ENCODE results near the gene MYO9B. TPM values are rescaled to one million over a fixed set of nuclear protein-coding genes. Genes with fewer than 3 reads are reported as not detected.
"Not testable (repeated sequence)": the region's sequence is repeated elsewhere in the genome, so short reads cannot be mapped to it uniquely, and the experiment has no call there.

The MYO9B gene
- total RNA-seq, 1 experiment from 2014 or later, result 79.4 TPM

DNA sequence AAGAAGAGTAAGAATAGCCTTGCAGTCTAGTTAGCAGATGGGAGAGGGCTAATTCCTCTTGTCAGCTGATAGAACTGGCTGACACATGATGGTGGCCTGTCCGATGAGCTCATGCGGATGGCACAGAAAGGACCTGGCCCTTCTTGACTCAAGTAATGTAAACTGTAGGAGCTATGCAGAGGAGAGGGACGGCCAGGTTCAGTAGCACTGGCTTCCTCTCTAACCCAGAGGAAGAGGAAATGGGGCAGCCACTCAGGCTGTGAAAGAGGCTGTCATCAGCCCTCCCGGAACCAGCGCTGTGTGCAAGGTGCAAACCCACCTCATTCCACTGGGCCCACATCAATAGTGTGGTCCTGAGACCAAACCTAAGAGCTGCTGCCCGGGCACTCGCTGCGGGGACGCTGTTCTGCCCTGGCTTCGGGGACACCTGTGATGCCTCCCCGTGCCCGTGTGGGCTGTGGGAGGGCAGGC, 108.8 kb downstream of the MYO9B start:
- no peaks in the 10 kb centered on the region for H3K36me3 ChIP-seq (ENCODE audit: control insufficient read depth, insufficient read depth, low read length)
- no peak for TF ChIP-seq TCF7L2 (IDR thresholded peaks at IDR 0.05; ENCODE audit: low read depth, low read length)
- TF ChIP-seq POLR2AphosphoS5 (IDR thresholded peaks at IDR 0.05; ENCODE audit: low read depth, low read length), result no peak
- no peak for TF ChIP-seq SIN3A (IDR thresholded peaks at IDR 0.05; ENCODE audit: borderline replicate concordance, insufficient read depth, low read depth, low read length)
- TF ChIP-seq, protein P1, sequence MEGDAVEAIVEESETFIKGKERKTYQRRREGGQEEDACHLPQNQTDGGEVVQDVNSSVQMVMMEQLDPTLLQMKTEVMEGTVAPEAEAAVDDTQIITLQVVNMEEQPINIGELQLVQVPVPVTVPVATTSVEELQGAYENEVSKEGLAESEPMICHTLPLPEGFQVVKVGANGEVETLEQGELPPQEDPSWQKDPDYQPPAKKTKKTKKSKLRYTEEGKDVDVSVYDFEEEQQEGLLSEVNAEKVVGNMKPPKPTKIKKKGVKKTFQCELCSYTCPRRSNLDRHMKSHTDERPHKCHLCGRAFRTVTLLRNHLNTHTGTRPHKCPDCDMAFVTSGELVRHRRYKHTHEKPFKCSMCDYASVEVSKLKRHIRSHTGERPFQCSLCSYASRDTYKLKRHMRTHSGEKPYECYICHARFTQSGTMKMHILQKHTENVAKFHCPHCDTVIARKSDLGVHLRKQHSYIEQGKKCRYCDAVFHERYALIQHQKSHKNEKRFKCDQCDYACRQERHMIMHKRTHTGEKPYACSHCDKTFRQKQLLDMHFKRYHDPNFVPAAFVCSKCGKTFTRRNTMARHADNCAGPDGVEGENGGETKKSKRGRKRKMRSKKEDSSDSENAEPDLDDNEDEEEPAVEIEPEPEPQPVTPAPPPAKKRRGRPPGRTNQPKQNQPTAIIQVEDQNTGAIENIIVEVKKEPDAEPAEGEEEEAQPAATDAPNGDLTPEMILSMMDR (IDR thresholded peaks at IDR 0.05), result no peak
- TF ChIP-seq, protein P2, sequence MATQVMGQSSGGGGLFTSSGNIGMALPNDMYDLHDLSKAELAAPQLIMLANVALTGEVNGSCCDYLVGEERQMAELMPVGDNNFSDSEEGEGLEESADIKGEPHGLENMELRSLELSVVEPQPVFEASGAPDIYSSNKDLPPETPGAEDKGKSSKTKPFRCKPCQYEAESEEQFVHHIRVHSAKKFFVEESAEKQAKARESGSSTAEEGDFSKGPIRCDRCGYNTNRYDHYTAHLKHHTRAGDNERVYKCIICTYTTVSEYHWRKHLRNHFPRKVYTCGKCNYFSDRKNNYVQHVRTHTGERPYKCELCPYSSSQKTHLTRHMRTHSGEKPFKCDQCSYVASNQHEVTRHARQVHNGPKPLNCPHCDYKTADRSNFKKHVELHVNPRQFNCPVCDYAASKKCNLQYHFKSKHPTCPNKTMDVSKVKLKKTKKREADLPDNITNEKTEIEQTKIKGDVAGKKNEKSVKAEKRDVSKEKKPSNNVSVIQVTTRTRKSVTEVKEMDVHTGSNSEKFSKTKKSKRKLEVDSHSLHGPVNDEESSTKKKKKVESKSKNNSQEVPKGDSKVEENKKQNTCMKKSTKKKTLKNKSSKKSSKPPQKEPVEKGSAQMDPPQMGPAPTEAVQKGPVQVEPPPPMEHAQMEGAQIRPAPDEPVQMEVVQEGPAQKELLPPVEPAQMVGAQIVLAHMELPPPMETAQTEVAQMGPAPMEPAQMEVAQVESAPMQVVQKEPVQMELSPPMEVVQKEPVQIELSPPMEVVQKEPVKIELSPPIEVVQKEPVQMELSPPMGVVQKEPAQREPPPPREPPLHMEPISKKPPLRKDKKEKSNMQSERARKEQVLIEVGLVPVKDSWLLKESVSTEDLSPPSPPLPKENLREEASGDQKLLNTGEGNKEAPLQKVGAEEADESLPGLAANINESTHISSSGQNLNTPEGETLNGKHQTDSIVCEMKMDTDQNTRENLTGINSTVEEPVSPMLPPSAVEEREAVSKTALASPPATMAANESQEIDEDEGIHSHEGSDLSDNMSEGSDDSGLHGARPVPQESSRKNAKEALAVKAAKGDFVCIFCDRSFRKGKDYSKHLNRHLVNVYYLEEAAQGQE (IDR thresholded peaks at IDR 0.05; ENCODE audit: insufficient read depth in 1 of 2, low read depth in 2 of 2, low read length in 1 of 2), result no peak
- H3K9me3 ChIP-seq (ENCODE audit: control insufficient read depth, insufficient read depth, low read depth, low read length), result no peaks in the 10 kb centered on the region
- ATAC-seq, result no peak
- no peaks in the 10 kb centered on the region for H3K4me1 ChIP-seq (ENCODE audit: control insufficient read depth, insufficient read depth, low read length)
- POLR2A ChIA-PET, result no interaction called here
- CTCF ChIA-PET, result no interaction called here
- in situ Hi-C loops (cut with HindIII; ENCODE audit: low pct_unique_long_range_greater_than_20kb, low sequenced_read_pairs), result no loop called here
- intact Hi-C loops (cut with micrococcal nuclease; ENCODE audit: unreplicated experiment), result no loop called here
- H3K27me3 ChIP-seq (ENCODE audit: control insufficient read depth, insufficient read depth, low read length), result no peaks in the 10 kb centered on the region
- no peak overlapping the region for H3K4me3 ChIP-seq (ENCODE audit: low read depth in 2 of 2, low read length in 2 of 2)
- H3K27ac ChIP-seq (ENCODE audit: low read length), result no peak overlapping the region
- no peak for DNase-seq (ENCODE audit: low read depth, low spot score)
- no TSS peak for BruUV-seq (replicated peaks)

DNA sequence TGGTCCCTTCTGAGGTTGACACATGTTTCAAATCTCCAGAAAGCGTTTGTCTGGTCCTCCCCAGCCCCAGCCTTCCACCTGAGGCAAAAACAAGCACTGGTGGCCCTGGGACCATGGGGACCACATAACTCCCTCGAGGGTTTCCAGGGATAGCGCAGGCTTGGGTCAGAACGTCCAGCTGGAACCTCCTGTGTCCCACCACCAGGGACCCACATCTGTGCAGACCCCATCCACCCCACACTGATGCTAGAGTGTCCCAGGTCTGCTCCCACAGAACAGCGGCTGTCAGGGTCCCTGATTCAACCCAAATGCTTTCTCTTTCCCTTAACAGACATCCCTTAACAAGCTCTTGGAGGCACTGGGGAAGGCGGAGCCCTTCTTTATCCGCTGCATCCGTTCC, 110.0 kb downstream of the MYO9B start:
- Histone ChIP-seq H3K4me3 (ENCODE audit: low read depth in 2 of 2, low read length in 2 of 2) (no peak overlapping the region), H3K36me3 (ENCODE audit: control insufficient read depth, insufficient read depth, low read length) (no peaks in the 10 kb centered on the region), H3K4me1 (ENCODE audit: control insufficient read depth, insufficient read depth, low read length) (no peaks in the 10 kb centered on the region), H3K27ac (ENCODE audit: low read length) (no peak overlapping the region), H3K27me3 (ENCODE audit: control insufficient read depth, insufficient read depth, low read length) (no peaks in the 10 kb centered on the region), H3K9me3 (ENCODE audit: control insufficient read depth, insufficient read depth, low read depth, low read length) (no peaks in the 10 kb centered on the region)
- DNase-seq (ENCODE audit: low read depth, low spot score), result no peak
- no peak for ATAC-seq
- no TSS peak for BruUV-seq (replicated peaks)
- no peak for TF ChIP-seq POLR2AphosphoS5 (IDR thresholded peaks at IDR 0.05; ENCODE audit: low read depth, low read length)
- ChIA-PET CTCF (no interaction called here), POLR2A (no interaction called here)
- in situ Hi-C loops (cut with HindIII; ENCODE audit: low pct_unique_long_range_greater_than_20kb, low sequenced_read_pairs) (no loop called here), intact Hi-C loops (cut with micrococcal nuclease; ENCODE audit: unreplicated experiment) (no loop called here)

DNA sequence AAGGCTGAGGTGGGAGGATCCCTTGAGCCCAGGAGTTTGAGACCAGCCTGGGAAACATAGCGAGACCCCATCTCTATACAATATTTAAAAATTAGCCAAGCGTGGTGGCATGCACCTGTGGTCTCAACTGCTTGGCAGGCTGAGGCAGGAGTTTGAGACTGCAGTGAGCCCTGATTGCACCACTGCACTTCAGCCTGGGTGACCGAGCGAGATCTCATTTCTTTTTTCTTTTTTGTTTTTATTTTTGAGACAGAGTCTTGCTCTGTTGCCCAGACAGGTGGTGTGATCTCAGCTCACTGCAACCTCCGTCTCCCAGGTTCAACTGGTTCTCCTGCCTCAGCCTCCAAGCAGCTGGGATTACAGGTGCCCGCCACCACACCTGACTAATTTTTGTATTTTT, 116.2 kb downstream of the MYO9B start:
- H3K36me3 ChIP-seq (ENCODE audit: control insufficient read depth, insufficient read depth, low read length); H3K27me3 ChIP-seq (ENCODE audit: control insufficient read depth, insufficient read depth, low read length); ATAC-seq; H3K4me1 ChIP-seq (ENCODE audit: control insufficient read depth, insufficient read depth, low read length); H3K9me3 ChIP-seq (ENCODE audit: control insufficient read depth, insufficient read depth, low read depth, low read length); H3K27ac ChIP-seq (ENCODE audit: low read length); CTCF ChIA-PET; in situ Hi-C loops (cut with HindIII; ENCODE audit: low pct_unique_long_range_greater_than_20kb, low sequenced_read_pairs); H3K4me3 ChIP-seq (ENCODE audit: low read depth in 2 of 2, low read length in 2 of 2); DNase-seq (ENCODE audit: low read depth, low spot score); BruUV-seq (replicated peaks); intact Hi-C loops (cut with micrococcal nuclease; ENCODE audit: unreplicated experiment); POLR2A ChIA-PET: not testable (repeated sequence)

Data from Panc1 (cell line).